ENCODE measurements around the gene GBF1.
A peak's percentile ranks its signal among the peaks of the same experiment; 100 is the strongest.
"Not testable (repeated sequence)": the region's sequence is repeated elsewhere in the genome, so short reads cannot be mapped to it uniquely, and the experiment has no call there.

Gene GBF1, protein sequence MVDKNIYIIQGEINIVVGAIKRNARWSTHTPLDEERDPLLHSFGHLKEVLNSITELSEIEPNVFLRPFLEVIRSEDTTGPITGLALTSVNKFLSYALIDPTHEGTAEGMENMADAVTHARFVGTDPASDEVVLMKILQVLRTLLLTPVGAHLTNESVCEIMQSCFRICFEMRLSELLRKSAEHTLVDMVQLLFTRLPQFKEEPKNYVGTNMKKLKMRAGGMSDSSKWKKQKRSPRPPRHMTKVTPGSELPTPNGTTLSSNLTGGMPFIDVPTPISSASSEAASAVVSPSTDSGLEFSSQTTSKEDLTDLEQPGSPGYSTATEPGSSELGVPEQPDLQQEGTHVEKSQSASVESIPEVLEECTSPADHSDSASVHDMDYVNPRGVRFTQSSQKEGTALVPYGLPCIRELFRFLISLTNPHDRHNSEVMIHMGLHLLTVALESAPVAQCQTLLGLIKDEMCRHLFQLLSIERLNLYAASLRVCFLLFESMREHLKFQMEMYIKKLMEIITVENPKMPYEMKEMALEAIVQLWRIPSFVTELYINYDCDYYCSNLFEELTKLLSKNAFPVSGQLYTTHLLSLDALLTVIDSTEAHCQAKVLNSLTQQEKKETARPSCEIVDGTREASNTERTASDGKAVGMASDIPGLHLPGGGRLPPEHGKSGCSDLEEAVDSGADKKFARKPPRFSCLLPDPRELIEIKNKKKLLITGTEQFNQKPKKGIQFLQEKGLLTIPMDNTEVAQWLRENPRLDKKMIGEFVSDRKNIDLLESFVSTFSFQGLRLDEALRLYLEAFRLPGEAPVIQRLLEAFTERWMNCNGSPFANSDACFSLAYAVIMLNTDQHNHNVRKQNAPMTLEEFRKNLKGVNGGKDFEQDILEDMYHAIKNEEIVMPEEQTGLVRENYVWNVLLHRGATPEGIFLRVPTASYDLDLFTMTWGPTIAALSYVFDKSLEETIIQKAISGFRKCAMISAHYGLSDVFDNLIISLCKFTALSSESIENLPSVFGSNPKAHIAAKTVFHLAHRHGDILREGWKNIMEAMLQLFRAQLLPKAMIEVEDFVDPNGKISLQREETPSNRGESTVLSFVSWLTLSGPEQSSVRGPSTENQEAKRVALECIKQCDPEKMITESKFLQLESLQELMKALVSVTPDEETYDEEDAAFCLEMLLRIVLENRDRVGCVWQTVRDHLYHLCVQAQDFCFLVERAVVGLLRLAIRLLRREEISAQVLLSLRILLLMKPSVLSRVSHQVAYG (N-terminal part only)

DNA sequence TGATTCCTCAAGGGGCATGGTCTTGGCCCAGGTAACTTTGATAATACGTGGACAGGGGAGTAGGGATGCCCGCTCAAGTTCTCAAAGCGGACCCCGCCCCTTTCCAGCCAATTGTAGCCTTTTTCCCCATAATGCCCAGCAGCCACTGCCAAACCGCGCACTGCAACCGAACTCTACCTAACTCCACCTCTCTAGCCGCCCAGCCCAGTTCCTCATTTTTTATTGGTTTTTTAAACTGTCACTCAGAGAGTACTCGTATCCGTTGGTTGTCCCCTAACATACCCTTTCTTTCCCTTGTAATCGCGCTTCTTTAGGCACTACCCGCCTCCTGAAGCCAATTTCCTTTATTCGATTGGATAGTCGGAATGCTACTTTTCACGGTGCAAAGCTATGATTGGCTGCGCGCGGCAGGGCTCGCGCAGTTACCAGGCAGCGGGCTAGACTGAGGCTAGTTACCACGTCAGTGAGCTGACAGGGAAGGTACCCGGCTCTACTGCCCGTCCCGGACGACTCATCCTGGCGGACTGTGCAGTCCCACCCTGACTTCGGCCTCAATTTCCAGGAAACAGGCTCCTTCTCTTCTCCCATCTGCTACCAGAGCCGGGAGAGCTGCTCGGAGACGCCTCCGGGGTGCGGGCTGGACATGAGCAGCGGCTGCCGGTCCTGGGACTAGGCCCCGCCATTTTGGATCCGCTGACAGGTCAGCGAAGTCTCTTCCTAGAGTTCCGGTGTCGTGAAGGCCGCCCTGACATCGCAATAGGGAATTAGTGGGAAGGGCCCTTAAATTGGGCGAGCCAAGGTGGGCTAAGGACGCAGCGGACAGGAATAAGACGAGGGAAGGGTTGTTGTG, at the start of gene GBF1:
Gene GBF1, plus strand, starts transcription at position 451 of the 850 bp plus-strand sequence. CDS start 13,407 bp downstream, outside the sequence.
- DNase-seq: peak; percentile 78

DNA sequence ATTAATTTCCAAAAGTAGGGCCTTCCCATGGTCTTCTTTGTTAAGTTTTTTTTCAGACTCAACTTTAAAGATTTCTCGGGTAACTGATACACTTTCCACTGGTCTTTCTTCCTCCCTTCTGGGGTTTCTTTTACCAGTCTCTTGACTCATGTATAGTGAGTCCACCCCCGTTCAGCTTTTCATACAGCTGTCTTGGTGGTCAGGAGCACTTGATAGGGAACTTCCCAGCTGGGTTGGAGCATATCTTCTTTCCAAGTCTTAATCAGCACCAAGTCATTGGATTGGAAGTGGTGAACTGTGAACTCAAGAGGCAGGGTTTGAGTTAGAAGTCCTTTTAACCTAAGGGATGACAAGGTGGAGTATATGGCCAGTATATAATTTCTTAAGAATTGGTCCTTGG, 48.4 kb upstream of the GBF1 start:
- DNase-seq: no peak

DNA sequence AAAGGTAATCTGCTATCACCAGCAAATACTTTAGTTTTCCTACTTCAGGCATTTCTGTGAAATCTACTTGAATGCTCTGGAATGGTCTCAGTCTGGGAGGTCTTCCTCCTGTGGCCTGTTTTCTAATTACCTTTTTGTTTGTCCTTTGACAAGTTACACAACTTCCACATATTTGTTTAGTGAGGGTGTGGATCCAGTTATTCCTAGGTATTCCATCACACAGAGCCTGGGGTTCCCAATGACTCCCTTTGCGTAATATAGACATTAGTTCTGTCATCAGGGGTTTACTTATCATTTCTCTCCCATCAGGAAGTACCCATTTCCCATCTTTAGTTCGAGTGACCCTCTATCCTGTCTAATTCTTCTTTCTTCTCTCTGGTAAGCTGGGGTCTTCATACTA, 47.3 kb upstream of the GBF1 start:
- DNase-seq: no peak

DNA sequence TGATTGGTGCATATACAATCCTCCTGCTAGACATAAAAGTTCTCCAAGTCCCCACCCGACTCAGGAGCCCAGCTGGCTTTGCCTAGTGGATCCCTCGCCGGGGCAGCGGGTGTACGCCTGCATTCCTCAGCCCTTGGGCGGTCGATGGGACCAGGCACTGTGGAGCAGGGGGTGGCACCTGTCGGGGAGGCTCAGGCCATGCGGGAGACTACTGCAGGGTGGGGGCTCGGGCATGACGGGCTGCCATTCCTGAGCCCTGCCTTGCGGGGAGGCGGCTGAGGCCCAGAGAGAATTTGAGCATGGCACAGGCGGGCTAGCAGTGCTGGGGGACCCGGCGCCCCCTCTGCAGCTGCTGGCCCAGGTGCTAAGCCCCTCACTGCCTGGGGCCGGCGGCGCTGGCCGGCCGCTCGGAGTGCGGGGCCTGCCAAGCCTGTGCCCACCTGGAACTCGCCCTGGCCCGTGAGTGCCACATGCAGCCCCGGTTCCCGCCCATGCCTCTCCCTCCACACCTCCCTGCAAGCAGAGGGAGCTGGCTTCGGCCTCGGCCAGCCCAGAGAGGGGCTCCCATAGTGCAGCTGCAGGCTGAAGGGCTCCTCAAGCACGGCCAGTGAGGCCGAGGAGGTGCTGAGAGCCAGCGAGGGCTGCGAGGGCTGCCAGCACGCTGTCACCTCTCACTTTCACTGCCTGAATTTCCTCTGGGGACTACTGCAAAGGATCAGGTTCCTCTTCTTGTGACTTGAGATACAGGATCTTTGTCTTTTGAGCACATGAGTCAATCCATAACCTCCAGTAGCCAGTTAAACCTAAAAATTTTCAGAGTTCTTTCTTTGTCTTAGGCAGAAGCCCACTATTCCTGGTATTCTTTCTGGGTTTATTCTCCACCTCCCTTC, 44.3 kb upstream of the GBF1 start:
- no peak for DNase-seq

- DNase-seq: no peak
Measured at GRCh38 chr10:102202386-102202785, 42.9 kb upstream of the GBF1 start.

GRCh38 chr10:102208311-102209035, 36.9 kb upstream of the GBF1 start:
- no peak for DNase-seq

- no peak for DNase-seq
Measured at GRCh38 chr10:102211615-102212299, 33.6 kb upstream of the GBF1 start.

DNA sequence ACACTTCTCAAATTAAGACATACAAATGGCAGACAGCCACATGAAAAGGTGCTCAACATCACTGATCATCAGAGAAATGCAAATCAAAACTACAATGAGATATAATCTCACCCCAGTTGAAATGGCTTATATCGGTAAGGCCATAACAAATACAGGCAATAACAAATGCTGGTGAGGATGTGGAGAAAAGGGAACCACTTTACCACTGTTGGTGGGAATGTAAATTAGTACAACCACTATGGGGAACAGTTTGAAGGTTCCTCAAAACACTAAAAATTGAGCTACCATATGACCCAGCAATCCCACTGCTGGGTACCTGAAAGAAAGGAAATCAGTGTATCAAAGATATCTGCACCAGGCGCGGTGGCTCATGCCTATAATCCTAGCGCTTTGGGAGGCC, 31.7 kb upstream of the GBF1 start:
- DNase-seq: not testable (repeated sequence)

DNA sequence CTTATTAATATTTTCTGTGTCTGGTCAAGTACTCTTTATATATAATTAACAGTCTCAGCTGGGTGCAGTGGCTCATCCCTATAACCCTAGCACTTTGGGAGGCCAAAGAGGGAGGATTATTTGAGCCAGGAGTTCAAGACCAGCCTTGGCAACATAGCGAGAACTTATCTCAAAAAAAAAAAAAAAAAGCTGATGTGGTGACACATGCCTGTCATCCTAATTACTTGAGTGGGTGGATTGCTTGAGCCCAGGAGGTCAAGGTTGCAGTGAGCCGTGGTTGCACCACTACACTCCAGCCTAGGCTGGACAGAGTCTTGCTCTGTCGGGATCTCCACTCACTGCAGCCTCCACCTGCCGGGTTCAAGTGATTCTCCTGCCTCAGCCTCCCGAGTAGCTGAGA, 26.0 kb upstream of the GBF1 start:
- DNase-seq: no peak

- DNase-seq: no peak
Measured at GRCh38 chr10:102220612-102221011, 24.7 kb upstream of the GBF1 start.

DNA sequence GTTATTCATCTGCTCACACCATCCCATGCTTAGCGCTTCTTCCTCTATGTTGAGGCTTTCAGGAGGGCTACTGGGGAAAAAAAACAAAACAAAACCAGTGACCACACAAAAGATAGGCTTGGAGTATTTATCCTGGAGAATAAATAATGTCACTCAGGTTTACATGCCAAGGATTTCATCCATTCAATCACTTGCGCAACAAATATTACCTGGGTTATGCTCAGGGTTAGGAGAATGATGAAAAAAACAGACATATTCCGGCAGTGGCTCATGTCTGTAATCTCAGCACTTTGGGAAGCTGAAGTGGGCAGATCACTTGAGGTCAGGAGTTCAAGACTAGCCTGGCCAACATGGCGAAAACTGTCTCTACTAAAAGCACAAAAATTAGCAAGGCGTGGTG, 22.5 kb upstream of the GBF1 start:
- no peak for DNase-seq

DNA sequence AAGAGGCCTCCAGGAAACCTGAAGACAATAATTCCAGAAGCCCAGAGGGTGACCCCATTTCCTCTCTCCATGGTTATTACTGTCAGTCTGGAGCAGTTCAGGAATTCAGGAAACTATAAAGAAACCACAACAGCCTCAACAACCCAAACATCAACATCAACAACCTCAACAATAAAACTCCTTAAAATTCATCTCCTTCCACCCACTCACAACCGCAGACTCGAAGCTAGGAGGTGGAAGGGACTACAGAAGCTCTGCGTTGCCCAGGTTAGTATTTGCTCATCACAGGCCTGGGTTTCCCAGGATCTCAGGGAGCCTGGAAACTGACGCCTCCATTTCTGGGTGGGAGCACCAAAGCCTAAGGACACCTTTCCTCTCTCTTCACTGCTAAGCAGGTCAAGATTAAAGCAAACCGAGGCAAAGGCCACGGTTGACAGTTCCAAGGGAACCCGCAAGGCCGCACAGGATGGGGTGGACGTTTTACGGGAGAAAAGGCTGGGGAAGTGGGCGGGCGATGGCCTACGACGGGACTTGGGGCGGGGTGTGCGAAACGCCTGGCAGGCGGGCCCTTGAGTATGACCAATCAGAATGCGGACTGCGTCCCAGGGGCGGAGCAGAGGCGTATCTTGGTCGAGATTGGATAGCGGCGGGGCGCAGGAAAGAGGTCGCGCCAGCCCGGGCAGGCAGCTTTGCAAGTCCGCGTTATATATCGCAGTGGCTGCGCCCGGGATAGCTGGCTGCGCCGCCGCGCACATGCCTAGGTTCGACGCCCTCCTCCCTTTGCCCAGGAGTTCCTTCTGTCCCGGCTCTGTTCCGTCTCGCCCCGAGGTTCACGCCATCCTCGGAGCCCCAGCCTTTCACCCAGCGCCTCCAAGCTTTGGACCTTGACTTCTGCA, 19.4 kb upstream of the GBF1 start, which contains the start of gene ELOVL3:
Gene ELOVL3, plus strand, starts transcription at position 654 of the 896 bp plus-strand sequence. CDS start 250 bp downstream, outside the sequence.
- DNase-seq: peak; percentile 78

GRCh38 chr10:102226542-102226870, 18.8 kb upstream of the GBF1 start:
- no peak for DNase-seq

DNA sequence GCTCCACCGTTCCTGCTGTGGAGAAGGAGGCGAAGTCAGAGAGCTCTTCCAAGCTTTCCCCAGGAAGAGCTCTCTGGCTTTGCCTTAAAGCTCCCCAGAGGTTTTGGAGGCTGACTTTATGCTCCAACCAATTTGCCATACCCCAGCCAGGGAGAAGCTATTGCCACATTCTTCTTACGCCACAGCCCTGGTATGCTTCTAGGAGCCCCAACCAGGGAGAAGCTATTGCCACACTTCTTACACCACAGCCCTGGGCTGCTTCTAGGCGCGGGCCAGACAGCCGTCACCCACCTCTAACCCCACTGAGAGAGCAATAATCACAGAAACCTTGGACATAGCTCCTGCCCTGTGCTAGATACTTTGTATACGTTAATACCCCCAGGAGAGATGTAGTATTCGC, 18.3 kb upstream of the GBF1 start:
- DNase-seq: no peak

DNA sequence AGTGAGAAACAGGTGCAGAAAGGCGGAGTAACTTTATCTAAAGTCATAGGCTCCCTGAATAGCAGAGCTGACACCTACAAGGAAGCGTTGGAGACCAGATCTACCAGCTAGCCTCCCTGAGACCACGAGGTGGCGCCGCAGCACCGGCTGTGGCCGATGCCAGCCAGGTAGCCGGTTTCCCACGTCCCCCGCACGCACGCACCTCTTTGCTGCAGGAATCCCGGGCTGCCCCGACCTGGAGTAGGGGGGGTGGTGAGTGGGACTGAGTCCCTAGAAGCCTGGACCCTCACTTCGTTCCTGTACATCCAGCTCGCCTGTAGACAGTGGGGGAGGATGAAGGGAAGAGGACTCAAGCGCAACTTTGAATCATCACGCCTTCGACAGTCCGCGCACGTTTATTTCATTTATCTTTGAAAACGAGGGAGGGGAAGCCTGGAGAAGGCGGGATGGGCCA, 15.5 kb upstream of the GBF1 start:
- DNase-seq: peak; percentile 86

GRCh38 chr10:102230264-102230860, 15.0 kb upstream of the GBF1 start:
- peak; percentile 32 for DNase-seq

DNA sequence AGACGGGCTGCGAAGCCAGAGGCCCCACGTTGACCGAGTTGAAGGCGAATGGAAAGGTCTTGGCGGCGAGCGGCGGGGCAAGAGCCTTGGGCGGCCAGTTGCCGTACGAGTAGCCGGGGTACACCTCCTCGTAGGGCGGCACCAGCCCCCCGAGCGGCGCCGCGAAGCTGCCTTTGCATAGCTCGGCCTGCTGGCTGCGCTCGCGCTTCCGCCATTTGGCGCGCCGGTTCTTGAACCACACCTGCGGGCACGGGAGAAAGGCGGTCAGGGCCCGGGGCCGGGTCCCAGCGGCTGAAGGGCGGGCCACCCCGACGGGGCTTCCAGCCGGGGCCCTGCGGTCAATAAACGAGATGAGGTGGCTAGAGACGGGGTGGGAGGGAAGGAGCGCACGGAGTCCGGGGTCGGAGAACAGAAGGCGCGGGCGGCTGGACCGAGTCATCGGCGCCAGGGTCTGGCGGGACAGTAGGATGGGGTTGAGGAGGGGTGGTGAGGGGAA, 14.4 kb upstream of the GBF1 start:
- DNase-seq: peak; percentile 43
